ENCODE data around the gene CCDC88C. TPM values are rescaled to one million over a fixed set of nuclear protein-coding genes. Genes with fewer than 3 reads are reported as not detected.
"Not testable (repeated sequence)": the region's sequence is repeated elsewhere in the genome, so short reads cannot be mapped to it uniquely, and the experiment has no call there.

The CCDC88C gene
- polyA plus RNA-seq, 3 donors: 35.8 to 45.9 (median 37.3) TPM

DNA sequence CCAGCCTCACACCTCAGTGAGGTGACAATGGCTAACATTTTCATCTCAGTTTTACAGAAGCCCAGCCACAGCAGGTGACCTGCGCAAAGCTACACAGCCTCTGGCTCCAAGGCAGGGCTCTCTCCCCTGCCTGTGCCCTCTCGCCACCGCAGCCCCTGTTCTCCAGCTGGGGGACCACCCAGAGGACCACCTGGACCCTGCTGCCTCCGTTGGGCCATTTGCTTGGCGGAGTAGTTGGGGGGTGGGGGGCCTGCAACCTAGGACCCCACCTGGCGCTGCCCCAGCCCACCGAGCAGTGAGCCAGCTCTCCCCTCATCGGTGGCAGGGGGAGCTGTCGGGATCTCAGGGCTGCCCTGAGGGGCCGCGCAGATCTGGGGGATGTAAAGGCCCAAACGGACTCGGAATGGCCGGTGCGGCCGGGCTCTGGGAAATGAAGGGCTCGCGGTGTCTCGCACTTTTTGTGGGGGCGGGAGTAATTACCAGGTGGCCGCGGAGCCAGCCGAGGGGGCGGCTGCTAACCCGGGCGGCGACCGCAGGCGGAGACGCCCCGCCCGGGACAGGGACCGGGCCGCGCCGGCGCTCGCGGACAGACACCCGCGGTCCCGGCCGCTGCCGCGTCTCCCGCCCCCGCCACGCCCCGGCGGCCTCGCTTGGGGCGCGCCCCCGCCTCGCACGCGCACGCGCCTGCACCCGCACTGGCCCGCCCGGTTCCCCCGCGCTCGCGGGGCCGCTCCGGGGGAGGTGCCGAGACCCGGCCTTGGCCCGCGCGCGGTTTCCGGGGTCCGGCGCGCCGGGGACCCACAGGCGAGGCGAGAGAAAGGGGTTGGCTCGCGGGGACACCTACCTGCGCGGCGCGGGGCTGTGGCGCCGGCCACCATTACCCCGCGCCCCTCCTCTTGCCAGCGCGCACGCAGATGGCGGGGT lies 164.5 kb downstream of the CCDC88C start:
- no peak for DNase-seq (ENCODE audit: extremely low read depth in 1 of 11, low read depth in 9 of 11, low spot score in 4 of 11)

DNA sequence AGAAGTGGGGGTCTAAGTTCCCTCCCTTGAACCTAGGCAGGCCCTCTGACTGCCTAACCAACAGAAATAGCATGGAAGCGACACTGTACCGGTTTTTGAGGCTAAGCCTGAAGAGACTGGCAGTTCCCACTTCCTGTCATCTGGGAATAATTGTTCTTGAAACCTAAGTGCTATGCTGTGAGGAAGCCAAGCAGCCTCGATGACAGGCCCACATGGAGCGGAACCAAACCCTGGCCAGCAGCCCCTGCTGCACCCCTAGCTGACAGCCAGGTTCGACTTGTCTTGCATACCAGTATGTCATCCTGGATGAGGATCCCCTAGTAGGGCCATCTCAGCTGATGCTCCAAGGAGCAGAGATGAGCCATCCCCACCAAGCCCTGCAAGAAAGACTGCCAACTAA lies 166.7 kb downstream of the CCDC88C start:
- no peak for DNase-seq (ENCODE audit: extremely low read depth in 1 of 11, low read depth in 9 of 11, low spot score in 4 of 11)

DNA sequence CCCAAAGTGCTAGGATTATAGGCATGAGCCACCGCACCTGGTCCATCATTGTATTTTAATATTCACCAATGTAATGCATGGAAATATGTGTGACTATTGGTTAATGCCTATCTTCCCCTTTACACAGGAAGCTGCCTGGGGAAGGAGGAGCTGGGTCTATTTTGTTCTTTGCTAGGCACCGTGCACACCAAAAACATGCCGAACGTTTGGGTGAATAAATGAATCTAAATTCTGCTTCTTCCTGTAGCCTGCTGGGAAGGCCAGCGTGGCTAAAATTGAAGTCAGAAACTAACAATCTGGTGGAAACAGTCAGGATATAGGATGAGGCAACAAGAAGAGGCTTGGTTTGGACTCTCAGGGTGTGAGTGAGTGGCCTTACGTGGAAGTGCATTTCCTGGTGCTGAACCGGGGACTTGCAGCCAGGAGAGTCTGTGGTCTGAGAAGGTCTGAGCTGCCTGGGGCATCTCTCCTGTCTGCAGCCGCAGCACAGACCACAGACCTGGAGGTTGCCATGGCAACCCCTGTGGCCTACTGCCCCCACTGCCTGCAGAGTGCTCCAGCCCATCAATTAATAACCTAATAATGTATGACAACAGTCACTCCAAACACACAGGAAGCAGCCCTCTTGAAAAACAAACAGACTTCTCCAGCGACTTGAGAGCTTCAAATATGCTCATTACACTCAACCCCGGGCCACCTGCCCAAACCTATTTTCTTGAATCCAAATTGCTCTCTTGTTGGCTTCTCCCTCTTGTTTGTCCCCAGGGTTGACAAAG lies 167.6 kb downstream of the CCDC88C start:
- DNase-seq (ENCODE audit: extremely low read depth in 1 of 11, low read depth in 9 of 11, low spot score in 4 of 11): peak in 1 of 11 donors; percentile 30

DNA sequence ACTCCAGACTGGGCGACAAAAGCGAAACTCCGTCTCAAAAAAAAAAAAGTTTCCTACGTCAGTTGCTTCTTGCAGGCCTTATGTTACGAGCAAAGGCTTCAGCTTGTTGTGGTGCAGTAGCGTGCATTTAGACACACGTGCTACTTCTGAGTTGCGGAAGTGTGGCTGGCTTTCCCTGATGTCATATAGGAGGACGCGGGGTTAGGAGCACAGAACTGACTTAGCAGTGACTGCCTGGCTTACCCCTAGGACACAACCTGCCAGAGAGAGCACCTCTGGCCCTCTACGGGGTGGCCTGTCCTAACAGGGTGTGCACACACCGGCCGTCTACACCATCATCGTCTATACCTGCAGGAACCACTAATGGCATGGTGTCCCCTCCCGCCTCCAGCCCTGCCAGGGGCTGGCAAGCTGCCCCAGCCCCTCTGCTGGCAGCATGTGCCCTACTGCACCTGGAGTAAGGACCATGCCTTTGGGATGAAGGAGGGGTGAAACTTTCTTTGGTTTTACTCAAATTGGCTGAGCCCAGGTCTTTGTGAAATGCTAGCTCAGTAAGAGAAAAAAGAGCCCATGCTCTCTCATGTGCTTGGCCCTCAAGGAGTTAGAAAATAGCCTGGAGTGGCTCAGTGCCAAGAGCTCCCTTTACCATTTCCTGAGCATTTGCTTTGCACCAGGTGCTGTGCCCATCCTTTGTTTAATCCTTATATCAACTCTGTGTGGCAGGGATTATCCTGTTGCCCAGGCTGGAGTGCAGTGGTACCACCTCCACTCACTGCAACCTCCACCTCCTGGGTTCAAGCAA lies 171.4 kb downstream of the CCDC88C start:
- no peak for DNase-seq (ENCODE audit: extremely low read depth in 1 of 11, low read depth in 9 of 11, low spot score in 4 of 11)

DNA sequence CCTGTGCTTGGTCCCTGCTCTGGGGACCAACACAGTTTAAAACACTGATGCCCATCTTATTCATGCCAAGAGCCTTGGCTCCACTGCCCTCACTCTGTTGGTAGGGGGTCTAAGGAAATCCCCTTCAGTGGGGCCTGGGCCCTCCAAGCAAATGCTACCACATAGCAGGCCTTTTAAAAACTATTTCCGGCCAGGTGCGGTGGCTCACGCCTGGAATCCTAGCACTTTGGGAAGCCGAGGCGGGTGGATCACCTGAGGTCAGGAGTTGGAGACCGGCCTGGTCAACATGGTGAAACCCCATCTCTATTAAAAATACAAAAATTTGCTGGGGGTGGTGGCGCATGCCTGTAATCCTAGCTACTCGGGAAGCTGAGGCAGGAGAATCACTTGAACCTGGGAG lies 172.0 kb downstream of the CCDC88C start:
- DNase-seq (ENCODE audit: extremely low read depth in 1 of 11, low read depth in 9 of 11, low spot score in 4 of 11): not testable (repeated sequence)

DNA sequence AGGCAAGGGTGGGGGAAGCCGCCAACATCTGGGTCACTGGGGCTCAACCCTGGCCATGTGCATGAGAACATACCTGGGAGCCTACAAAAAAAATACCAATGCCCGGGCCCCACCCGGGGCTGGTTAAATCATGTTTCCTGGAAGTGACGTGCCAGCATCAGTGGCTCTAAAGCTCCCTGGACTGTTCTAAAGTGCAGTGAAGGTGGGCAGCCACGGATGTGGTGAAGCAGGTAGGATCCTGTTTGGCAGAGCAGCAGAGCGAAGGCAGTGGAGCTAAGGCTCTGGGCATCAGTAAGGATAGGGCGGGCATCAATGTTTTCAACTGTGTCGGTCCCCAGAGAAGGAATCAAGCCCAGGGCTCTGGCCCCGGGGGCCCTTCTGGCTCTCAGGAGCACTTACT lies 172.6 kb downstream of the CCDC88C start:
- DNase-seq (ENCODE audit: extremely low read depth in 1 of 11, low read depth in 9 of 11, low spot score in 4 of 11): no peak

DNA sequence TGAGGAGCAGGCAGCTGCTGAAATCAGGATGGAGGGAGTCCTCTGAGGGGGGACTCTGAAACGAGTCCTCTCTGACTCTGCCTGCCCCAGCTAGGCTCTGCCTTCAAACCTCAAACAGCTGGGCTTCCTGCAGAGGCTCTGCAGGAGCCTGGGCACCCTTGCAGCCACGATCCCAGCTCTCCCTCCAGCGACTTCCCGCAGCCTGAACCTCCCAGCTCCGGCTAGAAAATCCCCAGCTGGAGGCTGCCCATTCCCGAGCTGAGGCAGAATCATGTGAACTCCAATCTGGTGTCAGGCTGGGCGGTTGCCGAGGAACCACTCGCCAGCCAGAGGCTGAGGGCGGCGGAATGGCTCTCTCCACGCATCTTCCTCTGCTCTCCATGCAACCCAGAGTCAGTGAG lies 173.1 kb downstream of the CCDC88C start, which contains the start of gene GPR68:
TSS of gene GPR68 (minus strand) at position 204 of the 401 bp plus-strand sequence. CDS start 9,654 bp downstream, outside the sequence.
- peak in 2 of 11 donors; percentile 33 to 37 for DNase-seq (ENCODE audit: extremely low read depth in 1 of 11, low read depth in 9 of 11, low spot score in 4 of 11)

DNA sequence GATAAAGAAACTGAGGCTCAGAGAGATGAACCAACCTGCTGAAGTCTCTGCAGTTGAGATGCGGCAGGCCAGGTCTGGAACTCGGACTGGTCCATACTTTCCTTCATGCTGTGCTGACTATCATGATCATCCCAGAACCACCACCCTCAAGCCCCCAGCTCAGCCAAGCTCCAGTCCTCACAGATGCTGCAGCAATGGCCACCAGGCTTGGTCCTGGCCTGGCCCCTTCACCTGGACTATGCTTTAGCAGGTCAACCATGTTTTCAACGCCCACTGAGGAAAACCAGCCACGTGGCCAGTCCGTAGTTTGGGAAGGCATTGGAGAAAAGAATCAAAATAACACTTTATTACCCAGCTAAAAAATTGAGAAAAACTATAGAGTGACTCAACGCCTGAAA lies 174.5 kb downstream of the CCDC88C start:
- no peak for DNase-seq (ENCODE audit: extremely low read depth in 1 of 11, low read depth in 9 of 11, low spot score in 4 of 11)

DNA sequence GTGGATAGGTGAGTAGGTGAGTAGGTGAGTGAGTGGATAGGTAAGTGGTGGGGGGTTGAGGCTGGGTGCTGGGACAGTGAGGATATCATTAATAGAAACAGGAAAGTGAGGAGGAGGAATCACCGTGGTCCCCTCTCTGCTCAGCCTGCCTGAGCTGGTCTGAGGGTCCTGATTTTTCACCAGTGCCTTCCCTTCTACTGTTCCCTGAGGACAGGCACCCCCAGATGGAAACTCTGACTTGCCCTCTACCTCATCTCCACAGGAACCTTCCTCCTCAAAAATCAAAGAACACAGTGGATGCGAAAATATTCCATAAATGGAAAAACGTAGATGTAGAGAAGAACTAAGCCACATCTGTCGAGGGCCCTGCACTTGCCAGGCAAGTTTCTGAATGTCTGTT lies 175.0 kb downstream of the CCDC88C start:
- DNase-seq (ENCODE audit: extremely low read depth in 1 of 11, low read depth in 9 of 11, low spot score in 4 of 11): no peak

DNA sequence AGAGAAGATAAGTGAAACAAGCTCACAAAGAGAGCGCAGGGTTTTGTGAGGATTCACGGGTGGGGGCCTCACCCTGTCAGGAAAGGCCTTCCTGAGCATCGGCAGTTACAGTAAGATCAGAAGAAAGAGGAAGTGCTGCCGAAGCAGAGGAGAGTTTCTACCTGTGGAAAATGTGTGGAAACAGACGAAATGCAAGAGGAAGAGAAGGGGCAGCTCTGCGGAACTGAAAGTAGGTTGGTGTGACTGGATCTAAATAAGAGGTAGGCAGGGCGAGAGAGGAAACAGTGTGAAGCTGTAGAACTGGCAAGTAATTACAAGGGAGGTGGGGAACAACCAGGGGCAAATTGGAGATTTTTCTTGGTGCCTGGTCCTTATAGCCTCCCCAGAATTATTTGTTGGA lies 175.8 kb downstream of the CCDC88C start:
- DNase-seq (ENCODE audit: extremely low read depth in 1 of 11, low read depth in 9 of 11, low spot score in 4 of 11): no peak

DNA sequence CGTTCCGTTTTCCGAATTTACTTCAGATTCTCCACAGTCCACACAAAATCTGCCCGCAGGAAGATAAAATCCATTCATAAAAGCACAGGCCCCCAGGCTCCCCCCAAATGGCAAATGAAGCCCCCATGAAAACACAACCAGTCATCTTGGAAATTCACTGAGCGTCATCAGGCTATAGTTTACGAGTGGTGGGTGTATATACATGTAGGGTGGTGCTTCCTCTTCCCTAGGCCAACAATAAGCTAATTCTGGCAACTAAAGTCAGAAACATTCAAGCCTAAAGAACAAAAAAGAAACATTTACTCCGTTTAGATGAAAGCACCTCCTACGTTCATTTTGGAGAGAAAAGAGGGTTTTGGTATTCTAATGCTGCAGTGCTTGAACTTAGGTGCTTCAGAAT lies 179.0 kb downstream of the CCDC88C start:
- no peak for DNase-seq (ENCODE audit: extremely low read depth in 1 of 11, low read depth in 9 of 11, low spot score in 4 of 11)

DNA sequence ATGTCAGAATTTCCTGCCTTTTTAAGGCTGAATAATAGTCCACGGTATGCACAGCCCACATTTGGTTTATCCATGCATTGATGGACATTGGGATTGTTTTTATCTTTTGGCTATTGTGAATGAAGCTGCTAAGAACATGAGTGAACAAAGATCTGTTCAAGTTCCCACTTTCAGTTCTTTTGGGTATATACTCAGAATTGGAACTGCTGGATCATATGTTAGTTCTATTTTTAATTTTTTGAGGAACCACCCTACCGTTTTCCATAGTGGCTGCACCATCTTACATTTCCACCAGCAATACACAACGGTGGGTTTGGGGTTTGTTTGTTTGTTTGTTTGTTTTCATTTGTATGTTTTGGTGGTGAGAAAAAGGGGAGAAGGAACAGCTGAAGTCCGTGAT lies 179.5 kb downstream of the CCDC88C start:
- no peak for DNase-seq (ENCODE audit: extremely low read depth in 1 of 11, low read depth in 9 of 11, low spot score in 4 of 11)

DNA sequence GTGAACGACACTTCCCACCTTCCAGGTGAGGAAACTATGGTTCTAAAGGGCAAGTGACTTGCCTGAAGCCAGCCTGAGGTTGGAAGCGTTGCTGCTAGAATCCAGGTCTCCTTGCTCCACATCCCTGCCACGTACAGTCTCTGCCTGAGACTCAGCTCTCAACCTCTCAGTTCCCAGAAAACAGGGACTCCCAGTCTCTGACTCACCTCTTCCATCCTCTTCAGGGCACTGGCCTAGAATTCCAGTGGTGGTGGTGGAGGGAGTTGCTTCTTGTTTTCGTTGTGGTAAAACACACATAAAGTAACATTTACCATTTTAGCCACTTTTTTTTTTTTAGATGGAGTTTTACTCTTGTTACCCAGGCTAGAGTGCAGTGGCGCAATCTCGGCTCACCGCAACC lies 180.4 kb downstream of the CCDC88C start:
- no peak for DNase-seq (ENCODE audit: extremely low read depth in 1 of 11, low read depth in 9 of 11, low spot score in 4 of 11)

DNA sequence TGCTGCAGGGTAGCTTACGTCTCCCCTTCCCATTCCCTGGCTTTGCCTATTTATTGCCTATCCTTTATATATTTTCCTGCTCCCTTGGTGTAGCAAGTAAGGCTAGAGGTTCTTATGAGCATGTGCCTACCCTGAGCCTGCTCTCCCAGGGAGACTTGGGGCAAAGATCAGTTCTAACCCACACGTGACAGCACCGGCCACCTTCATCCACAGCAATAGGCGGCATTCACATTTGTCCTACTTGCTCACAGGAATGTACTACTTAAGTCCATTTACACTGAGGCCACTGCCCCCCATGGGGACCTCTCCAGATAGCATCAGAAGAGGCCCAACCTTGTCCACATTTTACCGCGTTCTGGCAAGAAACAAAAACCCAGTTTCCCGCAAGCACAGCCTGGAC lies 181.8 kb downstream of the CCDC88C start:
- no peak for DNase-seq (ENCODE audit: extremely low read depth in 1 of 11, low read depth in 9 of 11, low spot score in 4 of 11)

DNA sequence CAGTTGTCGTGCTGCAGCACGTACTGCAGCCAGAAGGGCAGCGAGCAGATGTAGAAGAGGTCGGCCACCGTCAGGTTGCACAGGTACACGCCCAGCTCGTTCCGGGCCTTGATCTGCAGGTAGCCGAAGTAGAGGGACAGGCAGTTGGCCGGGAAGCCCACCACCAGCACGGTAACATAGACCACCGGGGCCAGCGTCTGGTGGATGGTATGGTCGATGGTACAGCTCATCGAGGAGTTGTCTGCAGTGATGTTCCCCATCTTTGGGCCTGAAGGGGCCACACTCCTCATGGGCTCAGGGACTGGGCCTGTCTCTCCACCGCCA lies 182.9 kb downstream of the CCDC88C start:
- DNase-seq (ENCODE audit: extremely low read depth in 1 of 11, low read depth in 9 of 11, low spot score in 4 of 11): no peak

DNA sequence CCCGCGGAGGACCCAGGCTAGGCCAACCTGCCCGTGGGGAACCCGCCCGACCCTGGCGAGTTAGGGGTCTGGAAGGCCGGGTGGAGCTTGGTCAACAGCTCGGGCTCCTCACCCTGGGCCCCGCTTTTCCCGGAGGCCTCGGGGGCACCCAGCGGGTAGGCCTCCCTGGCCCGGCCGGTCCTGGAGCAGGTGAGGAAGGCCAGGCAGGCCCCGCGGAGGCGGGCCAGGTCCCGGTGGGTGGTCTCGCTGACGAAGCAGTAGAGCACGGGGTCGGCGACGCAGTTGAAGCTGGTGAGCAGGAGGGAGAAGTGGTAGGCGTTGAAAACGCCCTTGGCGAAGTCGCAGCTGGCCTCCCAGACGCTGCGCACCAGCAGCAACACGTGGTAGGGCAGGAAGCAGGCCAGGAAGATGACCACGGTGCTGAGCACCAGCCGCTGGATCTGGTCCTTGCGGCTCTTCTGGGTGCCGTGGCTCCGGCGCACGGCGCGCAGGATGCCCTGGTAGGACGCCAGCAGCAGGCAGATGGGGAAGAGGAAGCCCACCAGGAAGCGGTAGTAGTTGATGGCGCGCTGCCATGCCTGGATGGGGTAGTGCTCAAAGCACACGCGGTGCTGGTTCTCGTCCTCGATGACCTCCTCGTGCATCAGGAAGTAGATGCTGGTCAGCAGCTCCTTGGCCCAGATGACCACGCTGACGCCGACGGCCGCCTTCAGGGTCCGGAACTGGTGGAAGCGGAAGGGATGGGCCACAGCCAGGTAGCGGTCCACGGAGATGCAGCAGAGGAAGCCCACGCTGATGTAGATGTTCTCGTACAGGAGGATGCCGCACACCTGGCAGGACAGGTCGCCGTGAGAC lies 183.5 kb downstream of the CCDC88C start:
- no peak for DNase-seq (ENCODE audit: extremely low read depth in 1 of 11, low read depth in 9 of 11, low spot score in 4 of 11)

DNA sequence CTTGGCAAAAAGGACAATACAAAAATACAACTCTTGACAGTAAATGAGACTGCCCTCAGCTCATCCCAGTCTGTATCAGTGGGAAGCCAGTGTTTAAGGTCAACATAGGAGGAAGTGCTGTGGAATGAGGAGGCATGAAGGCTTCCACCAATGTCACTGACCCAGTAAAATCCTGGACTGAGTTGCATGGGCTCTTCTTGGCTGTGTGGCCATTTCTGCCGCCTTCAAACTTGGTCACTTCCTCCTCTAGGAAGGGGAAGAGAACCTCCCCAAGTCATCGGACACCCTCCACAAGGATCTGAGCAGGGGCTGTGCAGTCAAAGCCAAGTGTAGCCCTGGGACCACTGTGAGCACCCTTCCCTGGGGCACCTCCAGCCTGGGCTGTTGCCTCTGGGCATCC lies 185.0 kb downstream of the CCDC88C start:
- no peak for DNase-seq (ENCODE audit: extremely low read depth in 1 of 11, low read depth in 9 of 11, low spot score in 4 of 11)

DNA sequence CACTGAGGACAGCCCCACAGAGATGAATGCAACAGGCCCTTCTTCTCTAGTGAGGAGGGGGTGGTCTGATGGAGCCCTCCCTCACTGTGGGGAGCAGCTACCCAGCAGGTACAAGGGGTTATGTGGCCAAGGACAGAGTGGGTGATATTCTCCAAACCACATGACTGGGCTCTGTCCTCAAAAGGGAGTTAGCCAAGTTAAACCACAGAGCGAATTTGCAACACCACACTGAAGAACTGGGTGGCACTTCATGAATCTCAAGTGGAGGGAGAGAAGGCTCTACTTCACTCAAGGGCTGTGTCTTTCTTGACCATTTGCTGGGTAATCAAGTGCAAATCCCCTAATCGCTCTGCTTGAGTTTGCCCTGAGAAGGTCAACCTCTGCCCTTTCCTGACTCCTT lies 185.6 kb downstream of the CCDC88C start:
- DNase-seq (ENCODE audit: extremely low read depth in 1 of 11, low read depth in 9 of 11, low spot score in 4 of 11): no peak

DNA sequence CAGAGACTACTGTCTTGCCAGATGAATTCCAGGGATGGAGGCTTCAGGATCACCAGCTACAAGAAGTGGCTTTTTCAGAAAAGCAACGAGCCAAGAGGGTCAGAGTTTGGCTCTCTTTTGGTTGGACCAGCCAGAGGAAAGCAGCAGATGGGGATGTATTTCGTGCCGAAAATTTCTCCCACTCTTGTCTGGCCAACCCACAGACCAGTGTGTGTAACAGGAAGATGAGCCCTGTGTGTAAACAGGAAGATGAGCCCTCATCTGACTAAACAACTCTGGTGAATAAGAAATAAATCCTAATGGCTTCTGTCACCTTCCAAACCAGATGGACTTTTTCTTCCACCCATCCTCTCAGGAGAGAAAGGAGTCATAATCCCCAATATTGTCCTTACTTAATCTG lies 186.2 kb downstream of the CCDC88C start:
- no peak for DNase-seq (ENCODE audit: extremely low read depth in 1 of 11, low read depth in 9 of 11, low spot score in 4 of 11)

All from renal cortex interstitium (tissue), 11 donors.